Activated CD4-positive, alpha-beta T cell treated with anti-CD3 and anti-CD28 coated beads, Interleukin-2, amount 50 U/mL, for 16 hours (primary cell): ENCODE measurements around the gene ATAD1.
"Not testable (repeated sequence)": the region's sequence is repeated elsewhere in the genome, so short reads cannot be mapped to it uniquely, and the experiment has no call there.

Experiments
- DNase-seq: peaks from one replicate; pipeline ENCODE4 v3.0.0-alpha.2; 2020

ATAD1 gene, protein sequence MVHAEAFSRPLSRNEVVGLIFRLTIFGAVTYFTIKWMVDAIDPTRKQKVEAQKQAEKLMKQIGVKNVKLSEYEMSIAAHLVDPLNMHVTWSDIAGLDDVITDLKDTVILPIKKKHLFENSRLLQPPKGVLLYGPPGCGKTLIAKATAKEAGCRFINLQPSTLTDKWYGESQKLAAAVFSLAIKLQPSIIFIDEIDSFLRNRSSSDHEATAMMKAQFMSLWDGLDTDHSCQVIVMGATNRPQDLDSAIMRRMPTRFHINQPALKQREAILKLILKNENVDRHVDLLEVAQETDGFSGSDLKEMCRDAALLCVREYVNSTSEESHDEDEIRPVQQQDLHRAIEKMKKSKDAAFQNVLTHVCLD

DNA sequence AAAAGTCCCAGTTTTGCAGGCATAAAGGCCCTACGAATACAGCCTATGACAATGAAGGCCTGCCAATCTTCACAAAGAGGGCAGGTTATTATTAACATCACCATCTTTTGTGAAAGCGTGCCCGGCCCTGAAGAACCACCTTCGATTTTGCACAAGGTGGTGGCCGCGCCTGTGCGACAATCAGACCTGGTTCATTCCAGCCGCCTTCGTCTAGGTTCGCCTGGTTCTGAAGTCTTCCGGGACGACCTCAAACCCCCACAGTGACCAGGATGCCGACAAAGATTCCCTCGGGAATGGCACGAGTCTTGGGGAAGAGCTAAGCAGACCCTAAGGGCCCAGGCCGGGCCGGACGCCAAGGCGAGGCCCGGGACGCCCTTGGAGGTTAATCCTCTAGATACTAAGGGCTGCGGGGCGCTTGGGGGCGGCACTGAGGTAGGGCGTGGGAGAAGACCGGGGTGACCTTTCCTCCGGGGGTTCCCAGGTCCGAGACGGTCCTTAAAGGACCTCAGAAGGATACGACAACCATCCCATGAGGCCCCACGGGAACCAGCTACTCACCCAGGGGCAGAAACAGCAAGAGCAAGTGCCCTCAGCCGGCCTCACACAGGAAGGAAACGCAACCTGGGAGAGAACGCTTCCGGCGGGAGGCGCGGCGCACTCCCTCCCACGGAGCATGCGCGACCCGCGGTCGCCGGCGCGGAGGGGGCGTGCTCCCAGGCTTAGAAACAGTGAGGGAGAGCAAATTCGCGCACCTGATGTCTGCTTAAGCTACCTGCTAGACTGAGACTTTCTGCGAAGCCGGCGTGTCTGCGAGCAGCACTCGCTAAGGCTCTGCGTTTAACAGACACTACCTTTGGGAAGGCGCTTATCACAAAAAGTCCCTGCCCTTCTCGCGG lies at the start of gene ATAD1:
Gene ATAD1 (minus strand): TSS at position 618 of the 896 bp plus-strand sequence. CDS start 3,627 bp downstream, outside the sequence.
- DNase-seq, result peak; percentile 93

DNA sequence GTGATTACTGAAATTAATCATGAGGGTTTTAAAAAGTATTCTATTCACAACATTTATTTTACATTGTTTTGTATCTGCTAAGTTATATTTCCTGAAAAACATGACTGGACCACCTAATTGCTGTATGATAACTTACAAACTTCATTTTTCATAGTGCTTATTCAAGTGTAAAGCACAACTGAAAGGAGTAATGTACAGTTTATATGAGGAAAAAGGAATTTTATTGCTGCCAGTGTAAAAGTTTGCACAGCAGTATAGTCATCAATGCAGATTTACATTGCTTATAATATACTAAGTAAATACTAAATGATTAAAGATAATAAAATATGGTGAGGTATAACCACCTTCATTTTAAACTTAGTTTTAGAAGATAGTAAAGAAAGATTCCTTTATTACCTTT lies 49.4 kb upstream of the ATAD1 start:
- no peak for DNase-seq

DNA sequence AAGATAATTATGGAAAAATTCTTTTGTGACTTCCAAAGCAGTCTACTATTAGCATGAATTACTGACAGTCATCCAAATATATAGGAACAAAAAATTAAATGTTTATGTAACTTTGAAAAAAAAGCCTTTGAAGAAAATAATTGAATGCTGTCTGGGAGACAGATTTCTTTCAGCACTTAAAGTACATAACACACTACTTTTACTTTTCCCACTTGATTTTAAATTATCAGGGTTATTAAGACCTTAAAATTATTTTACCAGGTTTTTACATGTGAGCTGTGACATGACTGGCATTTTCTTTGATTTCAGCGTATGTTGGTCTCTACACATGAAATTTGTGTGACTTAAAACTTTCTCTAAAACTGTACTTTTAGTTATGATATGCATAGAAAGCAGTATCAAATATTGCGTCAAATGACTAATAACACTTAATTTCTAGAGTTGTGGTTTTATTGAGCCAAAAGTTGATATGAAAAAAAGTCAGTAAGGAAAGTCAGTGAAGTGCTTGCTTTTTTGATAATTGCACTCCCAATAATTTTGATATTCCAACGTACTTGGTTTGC lies 48.5 kb upstream of the ATAD1 start:
- peak; percentile 30 for DNase-seq

DNA sequence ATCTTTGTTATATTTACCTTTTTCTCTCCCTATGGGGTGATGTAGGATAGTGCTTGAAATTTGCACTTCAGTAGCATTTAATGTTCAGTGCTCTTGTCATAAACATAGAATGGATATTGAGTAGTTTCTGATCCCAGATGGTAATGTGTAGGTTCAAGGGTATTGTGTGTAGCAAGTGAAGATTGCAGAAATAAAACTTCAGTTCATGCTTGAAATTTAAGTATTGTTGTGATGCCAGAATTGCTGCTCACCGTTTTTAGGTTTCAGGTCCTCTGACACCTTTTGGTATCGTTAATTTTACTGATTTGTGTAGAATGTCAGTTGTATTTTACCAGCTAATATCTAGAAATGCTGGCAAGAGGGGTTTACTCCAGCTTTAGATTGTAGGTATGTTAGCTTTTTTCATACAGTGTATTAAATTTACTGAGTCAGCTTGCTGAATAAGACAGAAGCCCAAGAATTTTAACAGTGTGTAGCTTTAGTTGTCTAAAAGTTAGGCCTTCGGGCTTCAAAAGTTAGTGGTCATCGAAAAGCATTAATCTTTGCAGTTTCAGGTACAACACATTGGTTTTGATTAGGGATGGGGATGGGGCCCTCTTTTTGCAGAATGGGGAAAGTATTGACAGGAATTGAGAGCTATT lies 47.3 kb upstream of the ATAD1 start:
- peak; percentile 18 for DNase-seq

DNA sequence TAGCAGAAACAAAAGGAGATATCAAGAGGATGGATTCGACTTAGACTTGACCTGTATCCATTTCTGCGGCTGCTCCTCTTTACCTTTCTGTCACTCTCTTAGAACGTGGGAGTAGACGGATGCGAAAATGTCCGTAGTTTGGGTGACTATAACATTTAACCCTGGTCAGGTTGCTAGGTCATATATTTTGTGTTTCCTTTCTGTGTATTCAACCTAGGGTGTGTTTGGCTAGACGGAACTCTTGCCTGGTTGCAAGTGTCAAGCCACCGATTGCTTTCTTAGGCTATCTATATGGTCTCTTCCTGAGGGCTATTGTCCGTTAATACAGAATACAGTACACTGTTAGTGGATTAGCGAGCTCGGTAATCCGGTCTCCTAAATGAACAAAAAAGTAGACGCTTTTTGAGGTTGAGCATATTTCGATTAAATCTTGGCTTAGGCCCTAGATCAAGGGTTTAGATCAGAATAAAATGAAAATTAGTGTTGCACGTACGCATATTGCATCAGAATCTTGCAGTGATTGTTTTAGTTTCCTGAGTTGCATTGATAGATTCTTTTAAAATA lies 46.6 kb upstream of the ATAD1 start:
- DNase-seq, result peak; percentile 24

DNA sequence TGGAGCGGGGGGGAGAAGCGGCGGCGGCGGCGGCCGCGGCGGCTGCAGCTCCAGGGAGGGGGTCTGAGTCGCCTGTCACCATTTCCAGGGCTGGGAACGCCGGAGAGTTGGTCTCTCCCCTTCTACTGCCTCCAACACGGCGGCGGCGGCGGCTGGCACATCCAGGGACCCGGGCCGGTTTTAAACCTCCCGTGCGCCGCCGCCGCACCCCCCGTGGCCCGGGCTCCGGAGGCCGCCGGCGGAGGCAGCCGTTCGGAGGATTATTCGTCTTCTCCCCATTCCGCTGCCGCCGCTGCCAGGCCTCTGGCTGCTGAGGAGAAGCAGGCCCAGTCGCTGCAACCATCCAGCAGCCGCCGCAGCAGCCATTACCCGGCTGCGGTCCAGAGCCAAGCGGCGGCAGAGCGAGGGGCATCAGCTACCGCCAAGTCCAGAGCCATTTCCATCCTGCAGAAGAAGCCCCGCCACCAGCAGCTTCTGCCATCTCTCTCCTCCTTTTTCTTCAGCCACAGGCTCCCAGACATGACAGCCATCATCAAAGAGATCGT lies 46.0 kb upstream of the ATAD1 start:
- DNase-seq, result peak; percentile 37

DNA sequence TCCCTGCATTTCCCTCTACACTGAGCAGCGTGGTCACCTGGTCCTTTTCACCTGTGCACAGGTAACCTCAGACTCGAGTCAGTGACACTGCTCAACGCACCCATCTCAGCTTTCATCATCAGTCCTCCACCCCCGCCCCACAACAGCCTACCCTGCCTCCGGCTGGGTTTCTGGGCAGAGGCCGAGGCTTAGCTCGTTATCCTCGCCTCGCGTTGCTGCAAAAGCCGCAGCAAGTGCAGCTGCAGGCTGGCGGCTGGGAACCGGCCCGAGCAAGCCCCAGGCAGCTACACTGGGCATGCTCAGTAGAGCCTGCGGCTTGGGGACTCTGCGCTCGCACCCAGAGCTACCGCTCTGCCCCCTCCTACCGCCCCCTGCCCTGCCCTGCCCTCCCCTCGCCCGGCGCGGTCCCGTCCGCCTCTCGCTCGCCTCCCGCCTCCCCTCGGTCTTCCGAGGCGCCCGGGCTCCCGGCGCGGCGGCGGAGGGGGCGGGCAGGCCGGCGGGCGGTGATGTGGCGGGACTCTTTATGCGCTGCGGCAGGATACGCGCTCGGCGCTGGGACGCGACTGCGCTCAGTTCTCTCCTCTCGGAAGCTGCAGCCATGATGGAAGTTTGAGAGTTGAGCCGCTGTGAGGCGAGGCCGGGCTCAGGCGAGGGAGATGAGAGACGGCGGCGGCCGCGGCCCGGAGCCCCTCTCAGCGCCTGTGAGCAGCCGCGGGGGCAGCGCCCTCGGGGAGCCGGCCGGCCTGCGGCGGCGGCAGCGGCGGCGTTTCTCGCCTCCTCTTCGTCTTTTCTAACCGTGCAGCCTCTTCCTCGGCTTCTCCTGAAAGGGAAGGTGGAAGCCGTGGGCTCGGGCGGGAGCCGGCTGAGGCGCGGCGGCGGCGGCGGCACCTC lies 45.3 kb upstream of the ATAD1 start, which contains the start of the genes KLLN and PTEN:
Gene KLLN (minus strand): TSS at position 481 of the 891 bp plus-strand sequence. CDS start 1,046 bp downstream, outside the sequence.
Gene PTEN (plus strand): TSS at position 573 of the 891 bp plus-strand sequence. CDS start 845 bp downstream, outside the sequence.
- peak; percentile 86 for DNase-seq

DNA sequence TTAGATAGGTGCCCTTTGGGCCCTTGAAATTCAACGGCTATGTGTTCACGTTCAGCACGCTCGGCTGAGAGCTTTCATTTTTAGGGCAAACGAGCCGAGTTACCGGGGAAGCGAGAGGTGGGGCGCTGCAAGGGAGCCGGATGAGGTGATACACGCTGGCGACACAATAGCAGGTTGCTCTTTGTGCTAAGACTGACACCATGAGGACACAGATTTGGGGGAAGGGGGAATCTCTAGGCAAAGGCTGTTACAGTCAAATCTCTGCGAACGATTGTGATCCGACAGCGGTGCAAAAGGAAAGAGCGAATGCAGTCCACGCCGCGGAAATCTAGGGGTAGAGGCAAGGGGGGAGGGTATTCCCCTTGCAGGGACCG lies 44.6 kb upstream of the ATAD1 start:
- no peak for DNase-seq

DNA sequence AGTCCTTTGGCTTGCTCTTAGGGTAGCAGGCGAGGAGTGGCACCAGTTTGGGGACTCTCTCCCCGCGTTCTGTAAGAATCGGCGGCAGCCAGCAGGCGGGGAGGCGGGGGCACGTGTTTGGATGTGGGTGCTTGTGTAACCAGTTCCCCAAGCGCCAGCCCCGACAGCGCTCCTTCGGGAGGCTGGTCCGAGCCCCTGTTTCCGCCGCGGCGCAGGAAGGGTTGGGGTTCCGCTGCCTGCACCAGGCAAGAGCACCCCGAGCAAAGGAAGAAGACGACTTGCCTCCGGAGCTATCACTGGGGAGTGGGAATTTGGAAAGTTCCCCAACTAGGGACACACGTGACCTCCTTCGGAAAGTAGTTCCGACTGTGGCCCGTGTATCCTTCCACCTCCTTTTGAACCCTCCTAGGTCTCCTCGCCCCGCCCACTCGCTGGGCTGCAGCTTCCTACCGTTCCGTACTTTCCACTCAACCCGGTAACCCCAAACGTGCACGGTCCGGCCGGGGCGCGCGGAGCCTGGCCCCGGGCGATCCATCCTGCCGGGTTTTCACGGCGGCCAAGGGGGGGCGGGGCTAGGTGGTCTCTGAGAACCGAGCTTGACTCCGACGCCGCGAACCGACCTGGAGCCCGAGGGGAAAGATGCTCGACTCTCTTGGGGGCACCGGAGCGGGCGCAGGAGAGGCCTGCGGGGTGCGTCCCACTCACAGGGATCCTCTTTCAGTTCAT lies 44.1 kb upstream of the ATAD1 start:
- DNase-seq, result peak; percentile 95

DNA sequence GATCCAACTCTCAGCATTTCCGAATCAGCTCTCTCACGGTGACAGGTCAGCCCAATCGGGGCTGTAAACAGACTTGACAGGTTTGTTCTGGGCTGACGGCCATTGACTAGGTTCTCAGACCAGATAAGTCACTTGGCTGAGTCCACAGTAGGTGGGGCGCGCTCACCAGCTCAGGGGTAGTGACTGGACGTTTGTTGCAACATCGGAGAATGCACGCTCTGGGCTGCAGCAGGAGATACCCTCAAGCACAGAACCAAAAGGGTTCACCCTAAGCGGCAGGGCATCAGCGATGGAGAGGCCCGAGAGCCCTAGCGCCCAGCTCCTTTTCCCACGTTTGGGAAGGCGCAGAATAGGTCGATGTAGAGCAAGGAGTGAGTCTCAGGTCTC lies 43.5 kb upstream of the ATAD1 start:
- DNase-seq, result no peak

DNA sequence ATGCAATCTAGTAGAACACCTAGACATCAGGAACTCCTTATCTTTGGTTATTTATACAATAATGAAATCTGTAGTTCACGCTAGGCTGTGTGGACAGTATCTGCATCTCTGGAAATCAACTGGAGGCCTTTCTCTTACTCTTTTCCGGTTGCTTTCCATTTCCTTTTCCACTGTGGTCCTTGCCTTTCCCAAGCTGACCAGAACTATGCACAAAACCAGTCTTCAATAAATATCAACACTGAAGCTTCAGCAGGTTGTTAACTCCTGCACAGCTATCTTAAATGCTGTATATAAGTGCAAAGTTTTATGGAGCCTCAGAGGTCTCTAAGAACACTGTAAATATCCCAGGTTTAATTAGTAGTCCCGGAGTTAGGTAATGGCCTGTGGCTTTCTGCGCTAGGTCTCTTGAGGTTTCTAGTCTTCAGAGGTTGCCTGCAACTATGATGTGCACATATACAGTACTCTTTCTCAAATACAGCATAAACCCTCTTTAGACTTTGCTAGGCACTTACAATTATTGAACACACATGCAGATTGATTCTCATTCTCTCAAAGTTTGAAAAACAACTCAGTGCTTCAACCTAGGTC lies 42.9 kb upstream of the ATAD1 start:
- no peak for DNase-seq

DNA sequence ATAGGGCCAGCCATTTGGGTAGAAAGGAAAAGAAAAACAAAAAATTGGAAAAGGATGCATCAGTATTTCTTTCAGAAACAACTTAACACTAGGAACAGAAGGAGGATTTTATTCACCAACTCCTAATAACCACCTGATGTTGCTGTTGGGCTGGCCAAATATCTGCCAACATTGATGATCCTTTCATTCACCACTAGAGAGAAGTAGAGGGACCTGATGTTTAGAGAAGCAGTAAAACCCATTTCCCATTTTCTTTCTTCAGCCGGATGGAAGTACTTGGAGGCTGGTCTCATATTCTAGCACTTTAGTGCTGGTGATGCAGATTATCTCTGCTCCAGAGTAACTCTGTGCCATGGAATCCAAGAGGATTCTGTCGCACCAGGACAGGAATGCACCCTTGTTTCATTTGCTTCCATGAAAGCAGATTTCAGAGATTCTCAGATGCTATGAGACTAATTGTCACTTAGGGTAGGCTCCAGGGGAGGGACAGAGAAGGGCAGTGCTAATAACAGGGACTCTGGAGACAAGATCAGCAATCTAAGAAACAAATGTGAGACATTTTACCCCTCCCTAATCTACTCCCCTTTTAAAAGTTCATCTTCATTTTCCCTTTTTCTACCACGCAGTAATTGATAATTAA lies 42.2 kb upstream of the ATAD1 start:
- peak; percentile 52 for DNase-seq

DNA sequence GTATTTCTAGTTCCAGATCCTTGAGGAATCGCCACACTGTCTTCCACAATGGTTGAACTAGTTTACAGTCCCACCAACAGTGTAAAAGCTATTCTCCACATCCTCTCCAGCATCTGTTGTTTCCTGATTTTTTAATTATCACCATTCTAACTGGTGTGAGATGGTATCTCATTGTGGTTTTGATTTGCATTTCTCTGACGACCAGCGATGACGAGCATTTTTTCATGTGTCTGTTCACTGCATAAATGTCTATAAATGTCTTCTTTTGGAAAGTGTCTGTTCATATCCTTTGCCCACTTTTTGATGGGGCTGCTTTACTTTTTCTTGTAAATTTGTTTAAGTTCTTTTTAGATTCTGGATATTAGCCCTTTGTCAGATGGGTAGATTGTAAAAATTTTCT lies 37.6 kb upstream of the ATAD1 start:
- not testable (repeated sequence) for DNase-seq

DNA sequence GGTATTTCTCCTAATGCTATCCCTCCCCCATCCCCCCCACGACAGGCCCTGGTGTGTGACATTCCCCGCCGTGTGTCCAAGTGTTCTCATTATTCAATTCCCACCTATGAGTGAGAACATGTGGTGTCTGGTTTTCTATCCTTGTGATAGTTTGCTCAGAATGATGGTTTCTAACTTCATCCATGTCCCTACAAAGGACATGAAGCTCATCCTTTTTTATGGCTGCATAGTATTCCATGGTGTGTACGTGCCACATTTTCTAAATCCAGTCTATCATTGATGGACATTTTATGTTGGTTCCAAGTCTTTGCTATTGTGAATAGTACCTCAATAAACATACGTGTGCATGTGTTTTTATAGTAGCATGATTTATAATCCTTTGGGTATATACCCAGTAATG lies 37.2 kb upstream of the ATAD1 start:
- not testable (repeated sequence) for DNase-seq

DNA sequence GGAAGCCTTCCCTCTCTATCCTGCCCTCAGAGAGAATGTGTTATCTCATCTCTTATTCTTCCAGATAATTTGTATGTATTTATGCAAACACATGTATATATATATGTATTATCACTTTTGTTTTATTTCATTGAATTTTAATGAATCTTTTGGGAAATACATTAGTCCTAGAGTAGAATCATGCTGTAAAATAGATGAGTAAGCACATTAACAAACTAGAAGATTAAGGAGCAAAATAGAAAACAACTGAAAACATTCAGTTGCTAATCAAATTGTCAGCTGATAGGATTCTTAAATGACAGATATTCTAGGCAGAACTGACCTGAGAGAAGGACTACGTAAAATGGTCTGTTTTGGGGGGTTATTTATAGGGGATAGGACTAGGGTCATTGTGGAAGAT lies 34.1 kb upstream of the ATAD1 start:
- no peak for DNase-seq

DNA sequence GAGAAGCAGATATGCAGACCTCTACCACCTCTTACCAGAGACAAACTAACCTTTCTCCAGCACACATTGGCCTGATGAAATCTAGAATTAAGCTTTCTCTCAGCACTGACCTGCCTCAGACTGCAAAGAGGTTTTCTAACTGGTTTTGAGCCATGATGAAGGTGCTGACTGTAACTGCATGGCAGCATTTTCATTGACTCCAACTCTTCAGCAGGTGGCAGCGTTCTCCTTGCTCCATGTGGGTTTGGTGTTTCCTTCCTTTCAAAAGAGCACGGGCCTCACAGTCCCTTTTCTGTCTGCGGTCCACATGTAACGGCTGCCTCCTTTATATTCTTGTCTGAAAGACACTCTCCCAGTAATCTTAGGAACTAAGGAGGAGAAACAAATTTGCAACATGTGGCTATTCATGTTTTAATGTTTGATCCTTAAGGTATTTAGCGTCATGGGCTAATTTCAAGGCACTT lies 32.7 kb upstream of the ATAD1 start:
- peak; percentile 56 for DNase-seq

DNA sequence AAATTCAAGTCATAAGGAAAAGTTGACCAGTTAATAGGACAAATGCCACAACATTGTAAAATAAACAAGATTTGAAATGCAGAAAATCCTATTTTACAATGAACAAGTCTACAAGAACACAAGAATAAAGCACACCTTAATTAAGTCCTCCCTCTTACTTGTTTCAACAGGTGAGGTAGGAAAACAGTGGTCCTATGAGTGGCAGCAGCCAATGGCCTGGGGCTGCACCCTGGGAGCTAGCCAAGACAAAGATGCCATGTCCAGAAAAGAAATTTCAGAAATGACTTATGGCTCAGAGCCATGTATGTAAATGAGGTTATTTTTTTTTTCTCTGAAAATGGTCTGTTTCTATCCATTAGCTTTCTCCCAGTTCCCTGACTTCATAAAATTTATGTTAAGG lies 31.0 kb upstream of the ATAD1 start:
- DNase-seq, result no peak

DNA sequence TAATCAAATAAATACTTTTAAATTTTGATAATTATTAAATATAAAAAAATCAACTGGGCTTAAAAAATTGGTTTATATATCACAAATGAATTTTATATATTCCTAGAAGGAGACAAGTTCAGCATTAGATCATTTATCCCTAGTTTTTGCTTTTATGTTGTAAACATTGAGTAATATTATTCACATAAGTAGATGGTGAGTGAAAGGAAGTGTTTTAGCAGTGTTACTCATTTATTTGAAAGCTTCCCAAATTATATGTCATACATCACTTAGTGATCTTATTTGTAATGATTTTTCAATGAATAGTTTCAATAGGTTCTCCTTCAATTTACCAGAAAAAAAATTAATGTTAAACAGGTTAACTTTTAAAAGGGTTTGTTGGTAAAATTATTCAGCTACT lies 29.5 kb upstream of the ATAD1 start:
- no peak for DNase-seq

DNA sequence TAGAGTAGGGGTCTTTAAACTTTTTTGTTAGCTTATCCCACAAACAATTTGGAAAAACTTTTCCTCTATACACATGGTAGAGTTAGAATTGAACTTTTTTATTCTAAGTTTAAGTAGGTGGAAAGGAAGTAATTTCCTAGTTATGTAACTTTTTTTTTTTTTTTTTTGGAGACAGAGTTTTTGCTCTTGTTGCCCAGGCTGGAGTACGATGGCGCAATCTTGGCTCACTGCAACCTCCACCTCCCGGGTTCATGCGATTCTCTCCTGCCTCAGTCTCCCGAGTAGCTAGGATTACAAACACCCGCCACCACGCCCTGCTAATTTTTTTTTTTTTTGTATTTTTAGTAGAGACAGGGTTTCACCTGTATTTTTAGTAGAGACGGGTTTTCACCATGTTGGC lies 28.7 kb upstream of the ATAD1 start:
- not testable (repeated sequence) for DNase-seq
